ENCODE data around the gene DEGS2.
A peak's percentile ranks its signal among the peaks of the same experiment; 100 is the strongest.
"Not testable (repeated sequence)": the region's sequence is repeated elsewhere in the genome, so short reads cannot be mapped to it uniquely, and the experiment has no call there.

DEGS2 gene

DNA sequence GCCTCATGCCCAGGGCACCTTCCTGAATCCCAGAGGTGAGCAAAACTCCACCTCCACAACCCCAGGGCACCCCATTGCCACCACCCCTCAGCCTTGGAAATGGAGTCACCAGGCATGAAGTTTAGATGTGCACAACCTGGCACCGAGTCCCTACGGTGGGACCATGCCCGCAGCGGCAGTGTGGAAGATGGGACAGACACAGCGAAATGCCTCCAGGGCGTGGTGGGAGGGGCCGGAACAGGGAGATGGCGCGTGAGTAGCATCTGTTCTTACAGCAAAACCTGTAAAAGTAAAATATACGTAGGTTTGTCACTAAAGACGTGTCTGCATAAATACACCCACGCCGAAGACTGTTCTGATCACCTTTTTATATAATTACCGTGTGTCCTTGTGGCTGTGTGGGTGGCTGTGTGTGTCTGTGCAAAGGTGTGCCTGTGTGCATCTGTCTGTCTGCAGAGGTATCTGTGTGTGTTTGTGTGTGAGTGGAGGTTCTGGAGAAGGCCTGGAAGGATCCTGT, 17.4 kb upstream of the DEGS2 start:
- Histone ChIP-seq H3K9ac (ENCODE audit: low read depth, low read length) (no peak overlapping the region), H3K4me1 (ENCODE audit: insufficient read depth, low read length) (no peaks in the 10 kb centered on the region), H3K36me3 (ENCODE audit: insufficient read depth, low read length) (no peaks in the 10 kb centered on the region), H3K27ac (ENCODE audit: low read depth, low read length) (no peak overlapping the region), H3K9me3 (ENCODE audit: insufficient read depth, low read depth, low read length) (no peaks in the 10 kb centered on the region), H3K4me3 (ENCODE audit: low read length) (no peak overlapping the region), H3K27me3 (ENCODE audit: insufficient read depth, low read length) (no peaks in the 10 kb centered on the region)
- 94% methylated on average over 14 of the region's 14 CpGs for WGBS

DNA sequence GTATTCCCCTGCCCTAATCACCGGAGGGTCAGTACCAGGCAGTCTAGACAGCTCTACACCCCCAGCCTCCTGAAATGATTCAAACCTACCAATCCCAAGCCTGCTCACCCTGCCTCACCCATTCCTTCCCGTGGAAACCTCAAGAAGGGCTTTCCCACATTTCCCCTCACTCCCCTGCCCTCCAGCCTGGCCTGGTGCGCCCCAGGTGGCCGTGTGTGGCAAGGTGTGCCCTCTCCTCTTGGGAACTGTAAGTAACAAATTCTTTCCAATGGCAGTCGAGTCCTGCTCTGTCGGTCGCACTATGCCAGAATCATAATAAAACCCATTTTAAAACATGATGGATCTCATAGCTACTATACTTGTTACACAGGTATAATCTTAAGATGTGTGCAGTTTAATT, 13.9 kb upstream of the DEGS2 start:
- 86% methylated on average over 7 of the region's 7 CpGs for WGBS
- Histone ChIP-seq H3K36me3 (ENCODE audit: insufficient read depth, low read length) (no peaks in the 10 kb centered on the region), H3K27ac (ENCODE audit: low read depth, low read length) (no peak overlapping the region), H3K9me3 (ENCODE audit: insufficient read depth, low read depth, low read length) (no peaks in the 10 kb centered on the region), H3K4me3 (ENCODE audit: low read length) (no peak overlapping the region), H3K27me3 (ENCODE audit: insufficient read depth, low read length) (no peaks in the 10 kb centered on the region), H3K4me1 (ENCODE audit: insufficient read depth, low read length) (no peaks in the 10 kb centered on the region), H3K9ac (ENCODE audit: low read depth, low read length) (no peak overlapping the region)

DNA sequence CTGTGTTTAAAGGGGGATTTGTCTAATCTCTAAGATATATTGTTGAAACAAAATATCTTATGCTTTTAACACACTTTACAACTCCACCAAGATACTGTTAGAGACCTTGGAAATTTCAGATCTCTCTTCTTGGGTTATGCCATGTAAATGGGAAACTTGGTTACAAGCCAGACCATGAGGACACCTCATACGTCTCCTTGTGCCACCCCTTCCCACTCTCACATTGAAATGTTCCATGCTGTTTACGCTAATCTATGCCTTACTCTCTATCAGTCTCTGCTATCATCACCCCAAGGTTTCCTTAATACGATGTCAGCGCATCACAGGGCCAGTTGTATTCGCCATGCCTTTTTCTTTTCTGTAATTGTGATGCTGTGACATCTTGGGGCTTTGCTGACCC, 13.4 kb upstream of the DEGS2 start:
- Histone ChIP-seq H3K9me3 (ENCODE audit: insufficient read depth, low read depth, low read length) (no peaks in the 10 kb centered on the region), H3K9ac (ENCODE audit: low read depth, low read length) (no peak overlapping the region), H3K36me3 (ENCODE audit: insufficient read depth, low read length) (no peaks in the 10 kb centered on the region), H3K4me1 (ENCODE audit: insufficient read depth, low read length) (no peaks in the 10 kb centered on the region), H3K27ac (ENCODE audit: low read depth, low read length) (no peak overlapping the region), H3K27me3 (ENCODE audit: insufficient read depth, low read length) (no peaks in the 10 kb centered on the region), H3K4me3 (ENCODE audit: low read length) (no peak overlapping the region)
- 87% methylated on average over 5 of the region's 5 CpGs for WGBS

DNA sequence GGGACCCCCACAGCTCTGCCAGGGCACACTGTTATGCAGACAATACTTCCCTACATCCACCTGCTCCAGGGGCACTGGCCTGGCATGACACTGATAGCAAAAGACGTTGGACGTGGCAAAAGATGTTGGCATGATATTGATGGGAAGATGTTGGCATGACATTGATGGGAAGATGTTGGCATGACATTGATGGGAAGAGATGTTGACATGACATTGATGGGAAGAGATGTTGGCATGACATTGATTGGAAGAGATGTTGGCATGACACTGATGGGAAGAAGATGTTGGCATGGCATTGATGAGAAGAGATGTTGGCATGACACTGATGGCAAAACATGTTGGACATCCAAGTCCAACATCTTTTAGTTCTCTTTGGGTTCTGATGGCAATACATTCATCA, 11.4 kb upstream of the DEGS2 start:
- 95% methylated on average over 2 of the region's 2 CpGs for WGBS
- no peaks in the 10 kb centered on the region for H3K36me3 ChIP-seq (ENCODE audit: insufficient read depth, low read length)
- H3K27ac ChIP-seq (ENCODE audit: low read depth, low read length) = no peak overlapping the region
- H3K9me3 ChIP-seq (ENCODE audit: insufficient read depth, low read depth, low read length) = no peaks in the 10 kb centered on the region
- H3K9ac ChIP-seq (ENCODE audit: low read depth, low read length) = no peak overlapping the region
- no peak overlapping the region for H3K4me3 ChIP-seq (ENCODE audit: low read length)
- no peaks in the 10 kb centered on the region; the same call in 1 of the 2 replicates for H3K27me3 ChIP-seq (ENCODE audit: insufficient read depth, low read length)
- H3K4me1 ChIP-seq (ENCODE audit: insufficient read depth, low read length) = no peaks in the 10 kb centered on the region

DNA sequence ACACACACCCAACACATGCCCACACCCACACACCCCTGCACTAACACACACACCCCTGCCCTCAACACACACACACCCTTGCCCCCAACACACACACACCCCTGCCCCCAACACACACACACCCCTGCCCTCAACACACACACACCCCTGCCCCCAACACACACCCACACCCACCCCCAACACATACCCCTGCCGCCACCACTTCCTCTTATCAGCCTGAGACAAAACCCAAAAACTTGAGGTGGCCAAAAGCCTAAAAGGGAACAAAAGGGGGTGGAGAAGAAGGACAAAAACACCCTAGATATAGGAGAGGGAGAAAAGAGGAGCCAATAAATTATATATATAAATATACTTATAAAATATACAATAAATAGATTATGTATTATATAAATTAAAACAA, 9.1 kb upstream of the DEGS2 start:
- Histone ChIP-seq H3K4me1 (ENCODE audit: insufficient read depth, low read length) (no peaks in the 10 kb centered on the region), H3K9ac (ENCODE audit: low read depth, low read length) (no peak overlapping the region)

DNA sequence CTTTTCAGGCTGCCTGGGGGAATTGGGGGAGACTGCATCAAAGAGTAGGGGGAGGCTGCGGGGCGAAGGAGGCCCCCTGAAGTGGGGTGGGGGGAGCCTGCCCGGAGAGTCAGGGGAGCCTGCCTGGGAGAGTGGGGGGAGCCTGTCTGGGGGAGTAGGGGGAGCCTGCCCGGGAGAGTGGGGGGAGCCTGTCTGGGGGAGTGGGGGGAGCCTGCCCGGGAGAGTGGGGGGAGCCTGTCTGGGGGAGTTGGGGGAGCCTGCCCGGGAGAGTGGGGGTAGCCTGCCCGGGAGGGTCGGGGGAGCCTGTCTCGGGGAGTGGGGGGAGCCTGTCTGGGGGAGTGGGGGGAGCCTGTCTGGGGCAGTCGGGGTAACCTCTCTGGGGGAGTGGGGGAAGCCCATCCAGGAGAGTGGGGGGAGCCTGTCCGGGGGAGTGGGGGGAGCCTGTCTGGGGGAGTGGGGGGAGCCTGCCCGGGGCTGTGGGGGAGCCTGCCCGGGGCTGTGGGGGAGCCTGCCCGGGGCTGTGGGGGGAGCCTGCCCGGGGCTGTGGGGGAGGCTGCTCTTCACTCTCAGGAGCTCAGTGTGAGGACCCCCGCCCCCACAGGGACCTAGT, 6.5 kb upstream of the DEGS2 start:
- H3K36me3 ChIP-seq (ENCODE audit: insufficient read depth, low read length) = no peaks in the 10 kb centered on the region
- H3K27ac ChIP-seq (ENCODE audit: low read depth, low read length) = no peak overlapping the region
- H3K9me3 ChIP-seq (ENCODE audit: insufficient read depth, low read depth, low read length) = no peaks in the 10 kb centered on the region
- no peaks in the 10 kb centered on the region for H3K4me1 ChIP-seq (ENCODE audit: insufficient read depth, low read length)
- H3K4me3 ChIP-seq (ENCODE audit: low read length) = no peak overlapping the region
- no peak overlapping the region for H3K9ac ChIP-seq (ENCODE audit: low read depth, low read length)
- H3K27me3 ChIP-seq (ENCODE audit: insufficient read depth, low read length) = peaks cover 10% of the 10 kb centered on the region
- WGBS = 74% methylated on average over 8 of the region's 16 CpGs

More for the DNA sequence above, 9.1 kb upstream of the DEGS2 start:
- Histone ChIP-seq H3K4me3 (ENCODE audit: low read length) (no peak overlapping the region), H3K27me3 (ENCODE audit: insufficient read depth, low read length) (peaks cover 3% of the 10 kb centered on the region; the same call in 1 of the 2 replicates), H3K9me3 (ENCODE audit: insufficient read depth, low read depth, low read length) (no peaks in the 10 kb centered on the region), H3K36me3 (ENCODE audit: insufficient read depth, low read length) (no peaks in the 10 kb centered on the region), H3K27ac (ENCODE audit: low read depth, low read length) (no peak overlapping the region)
- WGBS = 100% methylated on average over 1 of the region's 1 CpG

DNA sequence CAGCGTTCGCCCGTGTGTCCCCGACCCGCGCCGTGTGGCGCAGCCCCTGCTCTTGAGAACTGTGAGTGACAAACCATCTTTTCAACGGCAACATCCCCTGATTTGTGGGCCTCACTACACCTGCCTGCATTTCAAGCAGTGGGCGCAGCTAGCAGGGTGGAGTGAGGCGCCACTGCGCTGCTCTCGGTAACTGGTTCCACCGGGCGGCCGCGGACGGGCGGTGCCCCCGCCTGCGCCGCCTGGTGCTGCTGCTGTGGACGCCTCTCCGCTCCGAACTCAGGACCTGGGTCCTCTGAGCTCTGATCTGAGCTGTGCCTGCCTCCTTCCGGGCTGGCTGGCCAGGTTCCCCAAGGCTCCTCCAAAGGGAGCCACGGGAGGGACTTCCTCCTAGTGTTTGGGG, 5.9 kb upstream of the DEGS2 start:
- Histone ChIP-seq H3K4me1 (ENCODE audit: insufficient read depth, low read length) (no peaks in the 10 kb centered on the region), H3K4me3 (ENCODE audit: low read length) (no peak overlapping the region), H3K9me3 (ENCODE audit: insufficient read depth, low read depth, low read length) (no peaks in the 10 kb centered on the region), H3K36me3 (ENCODE audit: insufficient read depth, low read length) (no peaks in the 10 kb centered on the region), H3K27ac (ENCODE audit: low read depth, low read length) (no peak overlapping the region), H3K9ac (ENCODE audit: low read depth, low read length) (no peak overlapping the region), H3K27me3 (ENCODE audit: insufficient read depth, low read length) (peaks cover 16% of the 10 kb centered on the region)
- WGBS = 91% methylated on average over 27 of the region's 27 CpGs

DNA sequence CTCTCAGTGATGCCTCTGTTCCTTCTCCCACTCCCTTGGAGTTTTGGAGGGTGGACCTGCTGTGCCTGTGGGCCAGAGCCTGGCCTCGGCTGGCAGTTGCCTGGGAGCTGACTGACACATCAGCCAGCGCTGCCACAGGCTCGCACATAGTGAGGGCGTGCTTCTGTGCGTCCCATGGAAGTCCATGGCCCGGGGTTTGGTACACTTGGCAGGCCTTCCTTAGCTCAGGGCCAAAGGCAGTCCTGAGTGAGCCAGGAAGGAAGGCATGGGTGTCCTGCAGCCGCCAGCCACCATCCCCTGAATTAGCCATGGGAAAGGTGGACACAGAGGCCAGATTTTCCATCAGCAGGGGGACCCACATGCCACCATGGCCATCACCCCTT, 1.1 kb upstream of the DEGS2 start:
- 91% methylated on average over 7 of the region's 7 CpGs for WGBS
- Histone ChIP-seq H3K9me3 (ENCODE audit: insufficient read depth, low read depth, low read length) (no peaks in the 10 kb centered on the region), H3K9ac (ENCODE audit: low read depth, low read length) (no peak overlapping the region), H3K36me3 (ENCODE audit: insufficient read depth, low read length) (no peaks in the 10 kb centered on the region), H3K4me3 (ENCODE audit: low read length) (no peak overlapping the region), H3K27me3 (ENCODE audit: insufficient read depth, low read length) (peaks cover 59% of the 10 kb centered on the region), H3K27ac (ENCODE audit: low read depth, low read length) (no peak overlapping the region), H3K4me1 (ENCODE audit: insufficient read depth, low read length) (no peaks in the 10 kb centered on the region)

DNA sequence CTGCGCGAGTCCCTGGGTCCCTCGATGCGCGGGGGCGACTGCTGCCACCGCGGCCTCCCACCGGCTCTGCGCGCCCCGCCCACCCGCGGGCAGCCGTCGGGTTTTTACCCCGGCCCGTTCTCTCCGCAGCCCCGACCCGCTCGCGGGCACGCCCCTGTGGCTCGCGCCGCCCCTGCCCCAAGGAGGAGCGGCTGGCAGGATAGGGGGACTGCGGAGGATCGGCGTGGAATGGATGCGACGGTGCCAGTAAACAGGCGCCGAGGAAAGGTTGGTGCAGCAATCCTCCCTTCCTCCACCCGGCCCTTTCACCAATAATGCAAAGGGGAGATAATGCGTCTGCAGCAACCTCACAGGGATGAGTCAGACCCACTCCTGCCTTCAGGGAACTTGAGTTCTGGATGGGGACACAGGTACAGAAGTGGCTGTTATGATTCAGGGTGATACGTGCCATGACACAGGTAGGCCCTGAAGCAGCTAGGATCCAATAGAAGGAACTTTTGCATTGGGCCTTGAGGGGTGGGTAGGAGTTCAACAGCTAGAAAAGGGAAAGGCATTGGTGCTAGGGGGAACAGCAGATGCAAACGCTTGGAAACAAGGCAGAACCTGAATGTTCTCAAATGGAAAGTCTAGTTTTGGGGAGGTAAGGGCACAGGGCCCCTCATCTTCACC, 554 bp upstream of the DEGS2 start:
- Histone ChIP-seq H3K4me3 (ENCODE audit: low read length) (peak overlapping the region; percentile 55), H3K27me3 (ENCODE audit: insufficient read depth, low read length) (peaks cover 56% of the 10 kb centered on the region), H3K9ac (ENCODE audit: low read depth, low read length) (no peak overlapping the region)

DNA sequence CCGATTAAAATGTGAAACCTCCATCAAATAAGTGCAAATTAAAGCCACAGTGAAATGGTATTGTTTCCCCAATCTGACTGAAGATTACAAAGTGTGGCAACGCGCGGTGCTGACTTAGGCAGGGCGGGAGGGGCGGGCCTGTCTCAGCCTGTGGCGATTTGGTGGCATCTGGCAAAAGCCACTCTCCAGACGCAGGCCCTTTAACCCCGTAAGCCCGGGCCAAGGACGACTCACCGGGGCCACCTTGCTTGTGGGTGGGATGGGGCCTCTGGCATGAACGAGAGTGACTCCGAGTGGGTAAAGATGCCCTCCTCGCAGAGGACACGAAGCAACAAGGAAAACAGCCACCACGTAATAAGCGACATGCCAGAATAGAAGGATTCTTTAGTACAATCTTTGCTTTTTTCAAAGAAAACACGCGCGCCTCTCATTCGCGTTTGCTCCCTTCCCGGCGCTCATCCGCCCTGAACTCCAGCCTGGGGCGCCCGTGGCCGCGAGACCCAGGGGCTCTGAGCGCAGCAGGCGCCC, 815 bp downstream of the DEGS2 start:
- Histone ChIP-seq H3K36me3 (ENCODE audit: insufficient read depth, low read length) (no peaks in the 10 kb centered on the region), H3K27me3 (ENCODE audit: insufficient read depth, low read length) (peaks cover 56% of the 10 kb centered on the region), H3K27ac (ENCODE audit: low read depth, low read length) (no peak overlapping the region), H3K4me1 (ENCODE audit: insufficient read depth, low read length) (peaks cover 4% of the 10 kb centered on the region; the same call in 1 of the 2 replicates), H3K9ac (ENCODE audit: low read depth, low read length) (no peak overlapping the region), H3K9me3 (ENCODE audit: insufficient read depth, low read depth, low read length) (no peaks in the 10 kb centered on the region), H3K4me3 (ENCODE audit: low read length) (peak overlapping the region; percentile 63)
- 14% methylated on average over 32 of the region's 32 CpGs for WGBS

More for the DNA sequence above, 554 bp upstream of the DEGS2 start:
- WGBS = 10% methylated on average over 39 of the region's 39 CpGs
- Histone ChIP-seq H3K9me3 (ENCODE audit: insufficient read depth, low read depth, low read length) (no peaks in the 10 kb centered on the region), H3K36me3 (ENCODE audit: insufficient read depth, low read length) (no peaks in the 10 kb centered on the region), H3K4me1 (ENCODE audit: insufficient read depth, low read length) (peaks cover 4% of the 10 kb centered on the region; the same call in 1 of the 2 replicates), H3K27ac (ENCODE audit: low read depth, low read length) (no peak overlapping the region)

DNA sequence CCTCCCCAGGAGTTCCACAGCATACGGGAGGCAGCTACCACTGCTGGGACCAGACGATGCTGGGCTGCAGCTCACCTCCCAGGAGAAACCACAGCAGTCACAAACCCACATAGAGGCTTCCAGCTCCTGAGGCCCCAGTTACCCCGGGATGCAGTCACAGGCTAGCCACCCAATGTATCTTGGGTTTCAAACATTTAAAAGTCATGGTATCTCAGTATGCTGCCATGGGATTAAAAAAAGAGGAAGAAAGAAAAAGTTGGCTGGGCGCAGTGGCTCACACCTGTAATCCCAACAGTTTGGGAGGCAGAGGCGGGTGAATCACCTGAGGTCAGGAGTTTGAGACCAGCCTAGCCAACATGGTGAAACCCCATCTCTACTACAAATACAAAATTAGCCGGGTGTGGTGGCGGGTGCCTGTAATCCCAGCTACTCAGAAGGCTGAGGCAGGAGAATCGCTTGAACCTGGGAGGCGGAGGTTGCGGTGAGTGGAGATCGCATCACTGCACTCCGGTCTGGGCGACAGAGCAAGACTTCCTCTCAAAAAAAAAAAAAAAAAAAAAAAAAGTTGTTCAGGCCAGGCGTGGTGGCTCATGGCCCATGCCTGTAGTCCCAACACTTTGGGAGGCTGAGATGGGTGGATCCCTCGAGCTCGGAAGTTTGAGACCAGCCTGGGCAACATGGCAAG, 1.8 kb downstream of the DEGS2 start:
- H3K9ac ChIP-seq (ENCODE audit: low read depth, low read length); H3K4me1 ChIP-seq (ENCODE audit: insufficient read depth, low read length): not testable (repeated sequence)

More for the DNA sequence above, 1.8 kb downstream of the DEGS2 start:
- H3K27ac ChIP-seq (ENCODE audit: low read depth, low read length); H3K9me3 ChIP-seq (ENCODE audit: insufficient read depth, low read depth, low read length); H3K4me3 ChIP-seq (ENCODE audit: low read length); H3K36me3 ChIP-seq (ENCODE audit: insufficient read depth, low read length): not testable (repeated sequence)
- peaks cover 56% of the 10 kb centered on the region for H3K27me3 ChIP-seq (ENCODE audit: insufficient read depth, low read length)
- 88% methylated on average over 15 of the region's 16 CpGs for WGBS
